Large intestine (tissue), 3 donors: ENCODE measurements around the gene VLDLR. TPM values are rescaled to one million over a fixed set of nuclear protein-coding genes. Genes with fewer than 3 reads are reported as not detected.

Experiments
- DNase-seq, 2 donors: peaks; one replicate each; pipeline versions ENCODE4 v3.0.0 to v3.0.0-alpha.2; 2013
- H3K27ac ChIP-seq: one replicate; pipeline ENCODE4 v1.5.1; 2013; ENCODE audit warnings: low read length
- H3K27me3 ChIP-seq: 2 replicates; pipeline ENCODE4 v1.6.1; 2013; ENCODE audit warnings: low read length; ENCODE audit not compliant: control insufficient read depth, insufficient read depth
- H3K36me3 ChIP-seq: 2 replicates; pipeline ENCODE4 v1.6.1; 2013; ENCODE audit warnings: low read length; ENCODE audit not compliant: control insufficient read depth, insufficient read depth
- H3K4me1 ChIP-seq: one replicate; pipeline ENCODE4 v1.6.1; 2013; ENCODE audit warnings: low read length; ENCODE audit not compliant: control insufficient read depth, insufficient read depth
- H3K4me3 ChIP-seq: one replicate; pipeline ENCODE4 v1.5.1; 2013; ENCODE audit warnings: low read length
- H3K9me3 ChIP-seq: one replicate; pipeline ENCODE4 v1.6.1; 2013; ENCODE audit warnings: mild to moderate bottlenecking, low read depth, low read length, moderate library complexity; ENCODE audit not compliant: control insufficient read depth
- WGBS: methylation state at CpG from one replicate; pipeline ENCODE4 v1.1.5; 2013; ENCODE audit warnings: low lambda C conversion rate; ENCODE audit not compliant: insufficient coverage; 5-methylcytosine and 5-hydroxymethylcytosine counted together
- polyA plus RNA-seq: library from polyadenylated mRNA; unstranded; fragments of 120-200 nt; gene quantifications from one replicate; pipeline ENCODE4 v1.2.1, GENCODE V29; 2013

The VLDLR gene
- polyA plus RNA-seq, 1 donor, result 9.1 TPM

DNA sequence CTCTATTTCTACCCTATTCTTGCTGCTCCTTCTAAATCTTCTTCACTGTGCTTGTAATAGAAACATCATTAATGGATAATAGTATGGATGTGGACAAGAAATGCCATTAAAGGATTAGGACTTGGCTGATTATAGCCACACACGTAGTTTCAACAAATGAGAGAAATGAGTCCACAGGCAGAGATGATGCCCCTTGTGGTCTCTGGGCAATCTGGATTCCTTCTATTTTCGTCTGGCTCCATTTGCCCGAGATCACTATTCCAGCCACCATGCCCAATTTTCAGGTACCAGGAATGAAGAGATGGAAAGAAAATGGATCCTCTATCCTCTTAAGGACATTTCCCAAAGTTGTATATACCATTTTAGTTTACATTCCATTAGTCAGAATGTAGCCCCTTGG lies 13.2 kb downstream of the VLDLR start:
- Histone ChIP-seq H3K9me3 (no peaks in the 10 kb centered on the region), H3K4me1 (no peaks in the 10 kb centered on the region), H3K36me3 (no peaks in the 10 kb centered on the region), H3K27ac (no peak overlapping the region), H3K4me3 (no peak overlapping the region), H3K27me3 (peaks cover 4% of the 10 kb centered on the region)
- no CpG with 5 or more reads among the region's 3 CpGs for WGBS
- no peak for DNase-seq

GRCh38 chr9:2635922-2636321 lies 14.3 kb downstream of the VLDLR start:
- H3K36me3 ChIP-seq, result no peaks in the 10 kb centered on the region
- peaks cover 4% of the 10 kb centered on the region for H3K27me3 ChIP-seq
- H3K4me1 ChIP-seq, result no peaks in the 10 kb centered on the region
- H3K4me3 ChIP-seq, result no peak overlapping the region
- no peaks in the 10 kb centered on the region for H3K9me3 ChIP-seq
- DNase-seq, result no peak
- no peak overlapping the region for H3K27ac ChIP-seq
- 100% methylated on average over 1 of the region's 2 CpGs for WGBS

DNA sequence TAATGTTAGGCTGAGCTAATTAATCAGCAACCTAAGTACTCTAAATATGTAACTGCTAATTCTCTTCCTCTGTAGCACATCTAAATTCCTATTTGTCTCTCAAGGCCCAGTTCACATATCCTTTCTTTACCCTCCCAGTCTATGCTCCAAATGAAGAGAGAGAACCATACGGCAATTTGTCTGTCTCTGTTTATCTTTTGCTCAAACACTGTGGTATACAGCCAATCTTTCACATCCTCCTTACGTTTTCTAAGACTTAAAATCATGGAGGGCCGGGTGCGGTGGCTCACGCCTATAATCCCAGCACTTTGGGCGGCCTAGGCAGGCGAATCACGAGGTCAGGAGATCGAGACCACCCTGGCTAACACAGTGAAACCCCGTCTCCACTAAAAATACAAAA lies 15.8 kb downstream of the VLDLR start:
- Histone ChIP-seq H3K4me1 (no peaks in the 10 kb centered on the region), H3K27me3 (peaks cover 4% of the 10 kb centered on the region), H3K27ac (no peak overlapping the region), H3K4me3 (no peak overlapping the region), H3K36me3 (peaks cover 3% of the 10 kb centered on the region), H3K9me3 (no peaks in the 10 kb centered on the region)
- DNase-seq, result no peak
- no CpG with 5 or more reads among the region's 10 CpGs for WGBS

- H3K27ac ChIP-seq, result no peak overlapping the region
- H3K4me3 ChIP-seq, result no peak overlapping the region
- no CpG with 5 or more reads among the region's 3 CpGs for WGBS
- no peak for DNase-seq
- H3K36me3 ChIP-seq, result peaks cover 6% of the 10 kb centered on the region
- H3K27me3 ChIP-seq, result peaks cover 2% of the 10 kb centered on the region
- H3K4me1 ChIP-seq, result no peaks in the 10 kb centered on the region
- no peaks in the 10 kb centered on the region for H3K9me3 ChIP-seq
Measured at GRCh38 chr9:2638871-2639673, 17.5 kb downstream of the VLDLR start.

DNA sequence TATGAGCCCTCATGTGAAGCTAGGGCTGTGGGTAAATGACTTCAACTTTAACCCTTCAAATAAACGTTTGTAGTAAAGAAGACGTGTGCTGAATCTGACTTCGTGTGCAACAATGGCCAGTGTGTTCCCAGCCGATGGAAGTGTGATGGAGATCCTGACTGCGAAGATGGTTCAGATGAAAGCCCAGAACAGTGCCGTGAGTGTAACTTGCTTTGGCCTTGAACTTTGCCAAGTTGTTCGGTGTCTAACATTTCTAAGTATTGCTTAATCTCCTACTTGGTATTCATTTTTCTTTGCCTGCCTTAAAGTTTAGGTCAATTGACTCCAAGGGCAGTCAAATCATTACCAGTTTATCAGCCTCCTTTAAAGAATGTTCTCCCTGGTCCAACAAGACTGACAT lies 18.2 kb downstream of the VLDLR start:
- Histone ChIP-seq H3K27ac (no peak overlapping the region), H3K9me3 (no peaks in the 10 kb centered on the region), H3K4me3 (no peak overlapping the region), H3K36me3 (peaks cover 6% of the 10 kb centered on the region), H3K4me1 (no peaks in the 10 kb centered on the region), H3K27me3 (peaks cover 2% of the 10 kb centered on the region)
- 80% methylated on average over 3 of the region's 7 CpGs for WGBS
- DNase-seq, result no peak

DNA sequence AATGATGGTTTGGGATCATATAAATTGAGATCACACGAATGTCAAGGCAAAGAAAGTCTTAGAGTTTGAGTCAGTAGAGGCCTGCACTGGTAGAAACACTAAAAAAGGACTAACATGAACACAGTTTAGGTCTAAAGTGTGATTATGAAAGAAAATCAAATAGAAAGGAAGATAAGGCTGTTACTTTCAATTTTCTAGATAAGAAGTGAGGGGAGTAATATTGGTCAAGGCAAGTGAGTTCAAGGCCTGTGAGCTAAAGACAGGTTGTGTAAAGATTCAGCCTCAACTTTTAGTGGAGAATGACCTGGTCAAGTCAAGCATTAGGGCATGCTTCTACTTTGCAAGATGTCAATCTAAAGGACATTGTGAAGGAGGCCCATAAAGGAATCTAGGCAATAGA lies 19.0 kb downstream of the VLDLR start:
- H3K27ac ChIP-seq, result no peak overlapping the region
- WGBS, result 83% methylated on average over 1 of the region's 1 CpG

GRCh38 chr9:2641033-2641432 lies 19.4 kb downstream of the VLDLR start:
- no peak for DNase-seq
- H3K27ac ChIP-seq, result no peak overlapping the region
- peaks cover 11% of the 10 kb centered on the region for H3K36me3 ChIP-seq
- no peaks in the 10 kb centered on the region for H3K9me3 ChIP-seq
- no peaks in the 10 kb centered on the region for H3K4me1 ChIP-seq
- no CpG with 5 or more reads among the region's 8 CpGs for WGBS
- H3K4me3 ChIP-seq, result no peak overlapping the region
- peaks cover 2% of the 10 kb centered on the region for H3K27me3 ChIP-seq

More for the DNA sequence above, 19.0 kb downstream of the VLDLR start:
- no peaks in the 10 kb centered on the region for H3K9me3 ChIP-seq
- DNase-seq, result no peak
- H3K4me1 ChIP-seq, result no peaks in the 10 kb centered on the region
- no peak overlapping the region for H3K4me3 ChIP-seq
- peaks cover 10% of the 10 kb centered on the region for H3K36me3 ChIP-seq
- peaks cover 2% of the 10 kb centered on the region for H3K27me3 ChIP-seq

GRCh38 chr9:2642068-2642467 lies 20.5 kb downstream of the VLDLR start:
- peaks cover 14% of the 10 kb centered on the region for H3K36me3 ChIP-seq

GRCh38 chr9:2645569-2645968 lies 24.0 kb downstream of the VLDLR start:
- DNase-seq, result no peak
- no peak overlapping the region for H3K27ac ChIP-seq
- WGBS, result 83% methylated on average over 1 of the region's 4 CpGs
- H3K36me3 ChIP-seq, result peaks cover 17% of the 10 kb centered on the region
- no peaks in the 10 kb centered on the region for H3K4me1 ChIP-seq
- H3K4me3 ChIP-seq, result no peak overlapping the region
- H3K9me3 ChIP-seq, result no peaks in the 10 kb centered on the region
- H3K27me3 ChIP-seq, result no peaks in the 10 kb centered on the region

More at GRCh38 chr9:2642068-2642467, 20.5 kb downstream of the VLDLR start:
- no CpG with 5 or more reads among the region's 1 CpG for WGBS
- no peak for DNase-seq
- no peak overlapping the region for H3K4me3 ChIP-seq
- peaks cover 2% of the 10 kb centered on the region for H3K27me3 ChIP-seq
- H3K27ac ChIP-seq, result no peak overlapping the region
- H3K4me1 ChIP-seq, result no peaks in the 10 kb centered on the region
- H3K9me3 ChIP-seq, result no peaks in the 10 kb centered on the region

- Histone ChIP-seq H3K27me3 (no peaks in the 10 kb centered on the region), H3K9me3 (no peaks in the 10 kb centered on the region), H3K4me3 (no peak overlapping the region), H3K36me3 (no peaks in the 10 kb centered on the region), H3K27ac (no peak overlapping the region), H3K4me1 (no peaks in the 10 kb centered on the region)
- no peak for DNase-seq
- 93% methylated on average over 3 of the region's 3 CpGs for WGBS
Measured at GRCh38 chr9:2655411-2655901, 33.9 kb downstream of the VLDLR start.

DNA sequence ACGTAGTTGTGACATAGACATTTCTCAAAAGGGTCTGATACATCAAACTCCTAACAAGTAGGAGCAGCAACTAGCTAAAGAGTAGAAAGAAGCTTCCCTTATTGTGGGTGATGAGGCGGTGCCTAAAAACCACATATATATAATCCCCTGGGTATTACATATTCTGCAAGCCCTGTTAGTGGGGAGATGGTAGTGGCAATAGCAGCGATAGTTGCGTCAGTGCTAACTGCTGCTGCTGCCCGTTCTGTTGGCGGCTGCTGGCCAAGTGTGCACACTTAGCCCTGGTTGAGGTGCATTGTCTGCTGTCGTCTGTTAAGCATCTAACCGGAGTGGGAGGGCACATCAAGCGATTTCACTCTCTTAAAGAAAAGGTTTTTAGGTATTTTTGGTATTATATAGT lies 35.8 kb downstream of the VLDLR start:
- no peak overlapping the region for H3K4me3 ChIP-seq
- no peaks in the 10 kb centered on the region for H3K4me1 ChIP-seq
- DNase-seq, result no peak
- no peaks in the 10 kb centered on the region for H3K36me3 ChIP-seq
- H3K27ac ChIP-seq, result no peak overlapping the region
- WGBS, result 88% methylated on average over 1 of the region's 9 CpGs
- H3K27me3 ChIP-seq, result no peaks in the 10 kb centered on the region
- H3K9me3 ChIP-seq, result no peaks in the 10 kb centered on the region
